GM19468 (cell line): Measurements from ENCODE around the gene ANKRD11.
"Not testable (repeated sequence)": the region's sequence is repeated elsewhere in the genome, so short reads cannot be mapped to it uniquely, and the experiment has no call there.

ENCODE experiments used
- ATAC-seq: cut with Tn5 transposase; IDR thresholded peaks from one replicate; pipeline ENCODE4 v1.9.1; 2021; ENCODE audit warnings: mild to moderate bottlenecking, moderate library complexity, moderate number of reproducible peaks; ENCODE audit not compliant: unreplicated experiment; ENCODE audit errors: extremely low read depth

The ANKRD11 gene

GRCh38 chr16:89278441-89279240 is 211.7 kb downstream of the ANKRD11 start:
- ATAC-seq = no peak

- no peak for ATAC-seq
Measured at GRCh38 chr16:89277641-89278341, 212.6 kb downstream of the ANKRD11 start.

GRCh38 chr16:89277049-89277448 is 213.3 kb downstream of the ANKRD11 start:
- no peak for ATAC-seq

- no peak for ATAC-seq
Measured at GRCh38 chr16:89275837-89276720, 214.3 kb downstream of the ANKRD11 start.

- no peak for ATAC-seq
Measured at GRCh38 chr16:89275284-89275584, 215.1 kb downstream of the ANKRD11 start.

- ATAC-seq = no peak
Measured at GRCh38 chr16:89274561-89275283, 215.6 kb downstream of the ANKRD11 start.

- no peak for ATAC-seq
Measured at GRCh38 chr16:89273741-89274472, 216.5 kb downstream of the ANKRD11 start.

- no peak for ATAC-seq
Measured at GRCh38 chr16:89272631-89273030, 217.7 kb downstream of the ANKRD11 start.

GRCh38 chr16:89270666-89271345 is 219.6 kb downstream of the ANKRD11 start:
- ATAC-seq = no peak

GRCh38 chr16:89269805-89270665 is 220.3 kb downstream of the ANKRD11 start:
- ATAC-seq = no peak

- ATAC-seq = no peak
Measured at GRCh38 chr16:89268987-89269735, 221.2 kb downstream of the ANKRD11 start.

- ATAC-seq = no peak
Measured at GRCh38 chr16:89268585-89268984, 221.8 kb downstream of the ANKRD11 start.

GRCh38 chr16:89267746-89268145 is 222.6 kb downstream of the ANKRD11 start:
- not testable (repeated sequence) for ATAC-seq

GRCh38 chr16:89266521-89267134 is 223.7 kb downstream of the ANKRD11 start:
- no peak for ATAC-seq

- ATAC-seq = no peak
Measured at GRCh38 chr16:89265647-89266046, 224.7 kb downstream of the ANKRD11 start.

GRCh38 chr16:89264800-89265550 is 225.4 kb downstream of the ANKRD11 start:
- no peak for ATAC-seq
